Erythroblast (primary cell): Measurements from ENCODE around the gene TRIM27.
"Not testable (repeated sequence)": the region's sequence is repeated elsewhere in the genome, so short reads cannot be mapped to it uniquely, and the experiment has no call there.

ENCODE experiments used
- GATA1 ChIP-seq: IDR thresholded peaks from 2 replicates; pipeline ENCODE4 v1.6.1; 2011; ENCODE audit warnings: low read depth, mild to moderate bottlenecking, control low read depth, low read length, moderate library complexity
- POLR2A ChIP-seq: IDR thresholded peaks from 2 replicates; pipeline ENCODE4 v1.6.1; 2011; ENCODE audit warnings: mild to moderate bottlenecking, low read length

DNA sequence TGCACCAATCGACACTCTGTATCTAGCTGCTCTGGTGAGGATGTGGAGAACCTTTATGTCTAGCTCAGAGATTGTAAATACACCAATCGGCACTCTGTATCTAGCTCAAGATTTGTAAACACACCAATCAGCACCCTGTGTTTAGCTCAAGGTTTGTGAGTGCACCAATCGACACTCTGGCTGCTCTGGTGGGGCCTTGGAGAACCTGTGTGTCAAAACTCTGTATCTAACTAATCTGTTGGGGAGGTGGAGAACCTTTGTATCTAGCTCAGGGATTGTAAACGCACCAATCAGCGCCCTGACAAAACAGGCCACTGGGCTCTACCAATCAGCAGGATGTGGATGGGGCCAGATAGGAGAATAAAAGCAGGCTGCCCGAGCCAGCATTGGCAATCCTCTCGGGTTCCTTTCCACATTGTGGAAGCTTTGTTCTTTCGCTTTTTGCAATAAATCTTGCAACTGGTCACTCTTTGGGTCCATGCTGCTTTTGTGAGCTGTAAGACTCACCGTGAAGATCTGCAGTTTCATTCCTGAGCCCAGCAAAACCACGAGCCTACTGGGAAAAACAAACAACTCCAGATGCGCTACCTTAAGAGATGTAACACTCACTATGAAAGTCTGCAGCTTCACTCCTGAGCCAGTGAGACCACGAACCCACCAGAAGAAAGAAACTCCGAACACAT lies 34.9 kb upstream of the TRIM27 start:
- TF ChIP-seq POLR2A, GATA1: not testable (repeated sequence)
